ENCODE data around the gene CADPS. TPM values are rescaled to one million over a fixed set of nuclear protein-coding genes. Genes with fewer than 3 reads are reported as not detected.

The CADPS gene
- polyA plus RNA-seq, 1 donor (not counting 4 experiments of a cell fraction or from before 2014, with no cell fraction given) = not detected

GRCh38 chr3:62405566-62405965, 469.6 kb downstream of the CADPS start:
- no peak overlapping the region for H3K9ac ChIP-seq (ENCODE audit: control insufficient read depth, extremely low read depth, insufficient read depth, low read length)
- no peak for DNase-seq (ENCODE audit: low read depth, low spot score)
- no peaks in the 10 kb centered on the region for H4K20me1 ChIP-seq (ENCODE audit: control insufficient read depth, extremely low read depth, insufficient read depth, low read length)
- H3K36me3 ChIP-seq (ENCODE audit: control insufficient read depth in 2 of 2, extremely low read depth in 1 of 2, insufficient read depth in 2 of 2, low read length in 2 of 2) = no peaks in the 10 kb centered on the region
- dilution Hi-C loops (cut with MboI; ENCODE audit: extremely low pct_ligation_motif_present, low sequenced_read_pairs) = no loop called here
- peaks cover 3% of the 10 kb centered on the region for H3K27me3 ChIP-seq (ENCODE audit: control insufficient read depth, extremely low read depth, insufficient read depth, low read length)
- no peak overlapping the region for H2AFZ ChIP-seq (ENCODE audit: control insufficient read depth, low read length)
- no peak for FAIRE-seq
- H3K9me1 ChIP-seq (ENCODE audit: control insufficient read depth, extremely low read depth, insufficient read depth, low read length) = no peaks in the 10 kb centered on the region
- no peaks in the 10 kb centered on the region for H3K4me1 ChIP-seq (ENCODE audit: control insufficient read depth, extremely low read depth, insufficient read depth, low read length)
- H3K4me3 ChIP-seq (ENCODE audit: control insufficient read depth in 2 of 3, extremely low read depth in 1 of 3, insufficient read depth in 2 of 3, low read depth in 1 of 3, low read length in 3 of 3) = no peak overlapping the region
- TF ChIP-seq EZH2 (IDR thresholded peaks at IDR 0.05; ENCODE audit: low read length) = no peak
- TF ChIP-seq CTCF (optimal IDR thresholded peaks at IDR 0.05 in 1 of 3, IDR thresholded peaks at IDR 0.05 in 1 of 3, conservative IDR thresholded peaks at IDR 0.05 in 1 of 3; ENCODE audit: extremely low read depth in 1 of 3, insufficient read depth in 2 of 3, low read length in 3 of 3) = no peak
- no peak overlapping the region for H3K27ac ChIP-seq (ENCODE audit: control insufficient read depth, insufficient read depth, low read length)
- no peaks in the 10 kb centered on the region for H3K9me3 ChIP-seq (ENCODE audit: control insufficient read depth, low read depth, low read length)
- H3K4me2 ChIP-seq (ENCODE audit: control insufficient read depth, extremely low read depth, insufficient read depth, low read depth, low read length) = no peak overlapping the region
- H3K79me2 ChIP-seq (ENCODE audit: control insufficient read depth, insufficient read depth, low read length) = no peaks in the 10 kb centered on the region

GRCh38 chr3:62405135-62405534, 470.1 kb downstream of the CADPS start:
- Histone ChIP-seq H3K4me1 (ENCODE audit: control insufficient read depth, extremely low read depth, insufficient read depth, low read length) (no peaks in the 10 kb centered on the region), H3K9ac (ENCODE audit: control insufficient read depth, extremely low read depth, insufficient read depth, low read length) (no peak overlapping the region), H3K9me3 (ENCODE audit: control insufficient read depth, low read depth, low read length) (no peaks in the 10 kb centered on the region), H3K4me2 (ENCODE audit: control insufficient read depth, extremely low read depth, insufficient read depth, low read depth, low read length) (no peak overlapping the region), H3K27ac (ENCODE audit: control insufficient read depth, insufficient read depth, low read length) (no peak overlapping the region), H3K79me2 (ENCODE audit: control insufficient read depth, insufficient read depth, low read length) (no peaks in the 10 kb centered on the region), H3K36me3 (ENCODE audit: control insufficient read depth in 2 of 2, extremely low read depth in 1 of 2, insufficient read depth in 2 of 2, low read length in 2 of 2) (no peaks in the 10 kb centered on the region), H2AFZ (ENCODE audit: control insufficient read depth, low read length) (no peak overlapping the region), H3K4me3 (ENCODE audit: control insufficient read depth in 2 of 3, extremely low read depth in 1 of 3, insufficient read depth in 2 of 3, low read depth in 1 of 3, low read length in 3 of 3) (no peak overlapping the region), H3K9me1 (ENCODE audit: control insufficient read depth, extremely low read depth, insufficient read depth, low read length) (no peaks in the 10 kb centered on the region), H4K20me1 (ENCODE audit: control insufficient read depth, extremely low read depth, insufficient read depth, low read length) (no peaks in the 10 kb centered on the region), H3K27me3 (ENCODE audit: control insufficient read depth, extremely low read depth, insufficient read depth, low read length) (peaks cover 3% of the 10 kb centered on the region)
- dilution Hi-C loops (cut with MboI; ENCODE audit: extremely low pct_ligation_motif_present, low sequenced_read_pairs) = no loop called here
- TF ChIP-seq CTCF (optimal IDR thresholded peaks at IDR 0.05 in 1 of 3, IDR thresholded peaks at IDR 0.05 in 1 of 3, conservative IDR thresholded peaks at IDR 0.05 in 1 of 3; ENCODE audit: extremely low read depth in 1 of 3, insufficient read depth in 2 of 3, low read length in 3 of 3) = no peak
- TF ChIP-seq EZH2 (IDR thresholded peaks at IDR 0.05; ENCODE audit: low read length) = no peak
- DNase-seq (ENCODE audit: low read depth, low spot score) (no peak), FAIRE-seq (no peak)
